K562 (cell line): Measurements from ENCODE around the gene ZNF473. TPM values are rescaled to one million over a fixed set of nuclear protein-coding genes. Genes with fewer than 3 reads are reported as not detected.

ENCODE experiments used
- CTCF ChIP-seq, 3 experiments: IDR thresholded peaks in 2 of 3; conservative IDR thresholded peaks in 1 of 3; 2 replicates each; pipeline ENCODE4 v1.5.1; 2011 to 2012; ENCODE audit warnings: low read length in 3 of 3, mild to moderate bottlenecking in 3 of 3, control low read depth in 2 of 3, improper control_type of control experiment in 1 of 3, inconsistent platforms in 1 of 3, low read depth in 1 of 3, mixed read lengths in 1 of 3, moderate library complexity in 1 of 3; ENCODE audit not compliant: insufficient read depth in 2 of 3
- CXXC5 ChIP-seq: fragments of 250-450 bp; sonication (Bioruptor Pico); IDR thresholded peaks from 2 replicates; pipeline ENCODE4 v1.8.0; 2022; ENCODE audit warnings: inconsistent platforms, mild to moderate bottlenecking, moderate library complexity
- E2F1 ChIP-seq: sonication (generic); formaldehyde crosslinking; IDR thresholded peaks from 2 replicates; pipeline ENCODE4 v1.8.1; 2023; ENCODE audit warnings: mild to moderate bottlenecking, missing genetic modification reagents, moderate library complexity
- E4F1 ChIP-seq: fragments of 250-450 bp; sonication (Bioruptor Pico); IDR thresholded peaks from 2 replicates; pipeline ENCODE4 v1.5.0; 2021; ENCODE audit warnings: mild to moderate bottlenecking, borderline replicate concordance
- FOS ChIP-seq: IDR thresholded peaks from 3 replicates; pipeline ENCODE4 v1.6.1; 2011; ENCODE audit not compliant: insufficient read length; ENCODE audit errors: extremely low read depth
- ID3 ChIP-seq, 2 experiments: fragments of 250-450 bp in 1 of 2; fragments of 450-650 bp in 1 of 2; sonication (Bioruptor Pico) in 1 of 2; IDR thresholded peaks; 2 replicates each; pipeline versions ENCODE4 v1.6.1 to v1.8.0; 2016 to 2021; ENCODE audit warnings: mild to moderate bottlenecking in 2 of 2, moderate library complexity in 2 of 2, missing compliant biosample characterization in 1 of 2, missing genetic modification characterization in 1 of 2
- MBD1 ChIP-seq: fragments of 250-450 bp; sonication (Bioruptor Pico); IDR thresholded peaks from 2 replicates; pipeline ENCODE4 v1.8.0; 2022; ENCODE audit warnings: inconsistent platforms
- MCM2 ChIP-seq: fragments of 450-650 bp; IDR thresholded peaks from 2 replicates; pipeline ENCODE4 v1.6.1; 2017; ENCODE audit warnings: low read depth, mild to moderate bottlenecking
- PURB ChIP-seq: sonication (generic); formaldehyde crosslinking; IDR thresholded peaks from 2 replicates; pipeline ENCODE4 v1.9.0; 2021; ENCODE audit warnings: low read depth, mild to moderate bottlenecking, missing genetic modification reagents
- RAD51 ChIP-seq: fragments of 450-650 bp; IDR thresholded peaks from 2 replicates; pipeline ENCODE4 v1.7.1; 2016; ENCODE audit warnings: low read depth, mild to moderate bottlenecking, borderline replicate concordance
- SETDB1 ChIP-seq: IDR thresholded peaks from one replicate; pipeline ENCODE4 v1.6.1; 2012; ENCODE audit warnings: low read length, control low read depth, inconsistent platforms
- SMARCA5 ChIP-seq: fragments of 450-650 bp; IDR thresholded peaks from 2 replicates; pipeline ENCODE4 v1.6.1; 2016
- SNRNP70 ChIP-seq: fragments of 200-400 bp; formaldehyde crosslinking; optimal IDR thresholded peaks from 2 replicates; pipeline ENCODE3; 2017; ENCODE audit warnings: low read depth, low read length
- THAP12 ChIP-seq: fragments of 250-450 bp; sonication (Bioruptor Pico); IDR thresholded peaks from 2 replicates; pipeline ENCODE4 v1.9.0; 2021; ENCODE audit warnings: mild to moderate bottlenecking, inconsistent platforms
- ZBTB17 ChIP-seq: fragments of 450-650 bp; formaldehyde crosslinking; IDR thresholded peaks from 2 replicates; pipeline ENCODE4 v1.4.0; 2020; ENCODE audit warnings: mild to moderate bottlenecking
- ZNF143 ChIP-seq: sonication (generic); formaldehyde crosslinking; IDR thresholded peaks from 2 replicates; pipeline ENCODE4 v1.9.0; 2022; ENCODE audit warnings: mild to moderate bottlenecking, missing genetic modification reagents
- ZNF707 ChIP-seq: fragments of 250-450 bp; sonication (Bioruptor Pico); conservative IDR thresholded peaks from 2 replicates; pipeline ENCODE4 v1.8.0; 2022; ENCODE audit warnings: inconsistent platforms, mild to moderate bottlenecking, moderate library complexity
- polyA plus RNA-seq, 8 experiments: library from polyadenylated mRNA; depleted of rRNA in 4 of 8; stranded (reverse) in 5 of 8; unstranded in 3 of 8; fragments of >200 nt; fragmentation: Nextera tagmentation in 2 of 8; fragmentation: Illumina TruSeq in 1 of 8; extraction: Ambion mirVana in 2 of 8; extraction: Trizol in 1 of 8; gene quantifications; 2 replicates each; pipeline versions ENCODE4 v1.2.1 to v1.2.3, GENCODE V29; 2011 to 2014; ENCODE audit warnings: inconsistent platforms in 1 of 8, missing spikeins in 1 of 8
- total RNA-seq, 7 experiments: library from RNA; depleted of rRNA in 6 of 7; stranded (reverse); fragments of >200 nt in 6 of 7; fragmentation: Illumina TruSeq in 2 of 7; extraction: Trizol in 2 of 7; gene quantifications; 2 replicates each; pipeline versions ENCODE4 v1.2.1 to v1.2.3, GENCODE V29; 2011 to 2021; ENCODE audit warnings: low replicate concordance in 1 of 7

ZNF473 gene
- total and polyA plus RNA-seq, 9 of the 15 experiments (the other 6 are each of a cell fraction or from before 2014, with no cell fraction given) = 8.2 to 34.0 (median 28.5) TPM

- TF ChIP-seq PURB (CRISPR knock-in tag) (no peak), E4F1 (CRISPR knock-in tag) (0 out of 2 replicates have a peak, but pooled peaks have one; percentile 39), SNRNP70 (no peak), THAP12 (CRISPR knock-in tag) (no peak; the same call in 1 of the 2 replicates), FOS (no peak), ZNF143 (CRISPR knock-in tag) (peak; percentile 69), RAD51 (no peak), CTCF (IDR thresholded peaks at IDR 0.05 in 2 of 3, conservative IDR thresholded peaks at IDR 0.05 in 1 of 3; ENCODE audit: insufficient read depth in 2 of 3, low read depth in 1 of 3, low read length in 3 of 3) (no peak), ID3 (CRISPR knock-in tag; IDR thresholded peaks at IDR 0.05) (peak; percentile 68; the same call in 1 of the 2 replicates), ID3 (tag; IDR thresholded peaks at IDR 0.05) (peak; percentile 99), MCM2 (no peak), ZBTB17 (CRISPR knock-in tag) (peak; percentile 92), E2F1 (peak; percentile 100), SMARCA5 (peak; percentile 50; the same call in 1 of the 2 replicates), MBD1 (CRISPR knock-in tag) (peak; percentile 94), ZNF707 (CRISPR knock-in tag) (peak; percentile 68), CXXC5 (peak; percentile 99), SETDB1 (no peak)
These were observed 38.6 kb upstream of the ZNF473 start (continued) for GRCh38 chr19:49987159-49987698.
